ENCODE measurements around the gene SPOCK3. TPM values are rescaled to one million over a fixed set of nuclear protein-coding genes. Genes with fewer than 3 reads are reported as not detected.

SPOCK3 gene
- total and polyA plus RNA-seq, 10 of the 15 experiments (the other 5 are each of a cell fraction or from before 2014, with no cell fraction given) = 0.06 to 0.39 (median 0.09) TPM; not detected in 5

GRCh38 chr4:166839615-166840251, 394.6 kb downstream of the SPOCK3 start (continued):
- no peak for TF ChIP-seq CHD4 (IDR thresholded peaks at IDR 0.05)
- TF ChIP-seq TCF12 (IDR thresholded peaks at IDR 0.05; ENCODE audit: low read depth, low read length) = peak; percentile 68; the same call in 1 of the 2 replicates
- TF ChIP-seq USF1 (IDR thresholded peaks at IDR 0.05; ENCODE audit: borderline replicate concordance, extremely low read length, insufficient read depth, low read depth, low read length) = no peak
- TF ChIP-seq PAX5 (IDR thresholded peaks at IDR 0.05; ENCODE audit: borderline replicate concordance, low read depth, low read length) = peak; percentile 84
- TF ChIP-seq BACH1 (IDR thresholded peaks at IDR 0.05; ENCODE audit: borderline replicate concordance) = peak; percentile 61; the same call in 1 of the 2 replicates
- peak; percentile 49; the same call in 1 of the 2 replicates for TF ChIP-seq JUND (IDR thresholded peaks at IDR 0.05; ENCODE audit: low read depth, low read length)
- peak; percentile 88 for TF ChIP-seq ATF7 (IDR thresholded peaks at IDR 0.05; ENCODE audit: low read depth)
- no peak for TF ChIP-seq E4F1 (IDR thresholded peaks at IDR 0.05; ENCODE audit: borderline replicate concordance, partially characterized antibody)
- peak; percentile 86 for TF ChIP-seq NR2F1 (conservative IDR thresholded peaks at IDR 0.05)
- peak; percentile 95 for TF ChIP-seq ATF2 (IDR thresholded peaks at IDR 0.05; ENCODE audit: low read length)
- TF ChIP-seq CREB1 (IDR thresholded peaks at IDR 0.05; ENCODE audit: low read depth) = peak; percentile 52; the same call in 1 of the 2 replicates
- 0 out of 2 replicates have a peak, but pooled peaks have one; percentile 45 for TF ChIP-seq TCF7 (IDR thresholded peaks at IDR 0.05; ENCODE audit: borderline replicate concordance)
- TF ChIP-seq WRNIP1 (IDR thresholded peaks at IDR 0.05; ENCODE audit: borderline replicate concordance, low read depth, low read length) = 0 out of 2 replicates have a peak, but pooled peaks have one; percentile 17
- TF ChIP-seq KAT2A (conservative IDR thresholded peaks at IDR 0.05; ENCODE audit: control insufficient read depth, low read depth, low read length) = no peak
- TF ChIP-seq SRF (IDR thresholded peaks at IDR 0.05; ENCODE audit: low read depth in 2 of 2, low read length in 2 of 2) = 0 out of 4 replicates have a peak, but pooled peaks of 1 of the 2 experiments have one; percentile 17
- TF ChIP-seq RAD51 (IDR thresholded peaks at IDR 0.05) = peak; percentile 37; the same call in 1 of the 2 replicates
- no peak for TF ChIP-seq TARDBP (IDR thresholded peaks at IDR 0.05; ENCODE audit: borderline replicate concordance)
- TF ChIP-seq HDGF (IDR thresholded peaks at IDR 0.05) = no peak
- no peak for TF ChIP-seq YBX1 (IDR thresholded peaks at IDR 0.05)
- no peak for TF ChIP-seq POLR2A (IDR thresholded peaks at IDR 0.05; ENCODE audit: low read depth, low read length)
- no peak for TF ChIP-seq STAT1 (conservative IDR thresholded peaks at IDR 0.05)
- TF ChIP-seq SREBF2 (IDR thresholded peaks at IDR 0.05; ENCODE audit: low read length) = no peak
- peak; percentile 88 for TF ChIP-seq CREM (IDR thresholded peaks at IDR 0.05; ENCODE audit: low read depth)
- TF ChIP-seq CBFB (IDR thresholded peaks at IDR 0.05; ENCODE audit: low read depth) = peak; percentile 97
- peak; percentile 61; the same call in 1 of the 2 replicates for TF ChIP-seq EED (IDR thresholded peaks at IDR 0.05; ENCODE audit: low read depth)
- no peak for TF ChIP-seq CHD1 (IDR thresholded peaks at IDR 0.05; ENCODE audit: low read depth, low read length)
- TF ChIP-seq USF2 (IDR thresholded peaks at IDR 0.05; ENCODE audit: borderline replicate concordance, low read depth, low read length) = no peak
- TF ChIP-seq POLR2AphosphoS5 (IDR thresholded peaks at IDR 0.05; ENCODE audit: low read length) = no peak

Data from GM12878 (cell line).